Endothelial cell of umbilical vein (primary cell): ENCODE measurements around the gene METAP1. TPM values are rescaled to one million over a fixed set of nuclear protein-coding genes. Genes with fewer than 3 reads are reported as not detected.

Source experiments
- BruUV-seq: library from RNA; stranded (reverse); fragments of 400-500 nt; replicated peaks from 2 replicates; lab custom pipeline; 2021; lab: Mats Ljungman, UMichigan
- CTCF ChIA-PET: fragments of 300-600, 350-600 bp; sonication (Branson Sonifier 250); formaldehyde crosslinking; loops from one replicate; lab custom pipeline; 2021; ENCODE audit warnings: antibody characterized with exemption, inconsistent platforms; lab: Charles Lee
- POLR2A ChIA-PET: fragments of 300-600, 350-600 bp; sonication (Branson Sonifier 250); formaldehyde crosslinking; loops from one replicate; lab custom pipeline; 2021; ENCODE audit warnings: antibody characterized with exemption, inconsistent platforms; lab: Charles Lee
- DNase-seq: peaks from one replicate; pipeline ENCODE4 v3.0.0-alpha.2; 2011; ENCODE audit warnings: low read depth, low spot score
- FAIRE-seq: peaks from 2 replicates; lab custom pipeline; 2011; peaks lifted over from hg19 to GRCh38; lab: Jason Lieb, UNC
- H2AFZ ChIP-seq: 2 replicates; pipeline ENCODE4 v1.6.0; 2012; ENCODE audit warnings: low read depth, low read length, control low read depth, inconsistent platforms
- H3K27ac ChIP-seq: 2 replicates; pipeline ENCODE4 v1.5.1; 2011; ENCODE audit warnings: low read depth, mild to moderate bottlenecking, control low read depth, low read length, moderate library complexity; ENCODE audit not compliant: insufficient read depth
- H3K27me3 ChIP-seq, 2 experiments: 2 replicates each; pipeline versions ENCODE4 v1.6.0 to v1.6.1; 2011; ENCODE audit warnings: low read length in 2 of 2, mixed read lengths in 1 of 2; ENCODE audit not compliant: control insufficient read depth in 2 of 2, insufficient read depth in 2 of 2
- H3K36me3 ChIP-seq, 2 experiments: 2 replicates in 1 of 2; 3 replicates in 1 of 2; pipeline ENCODE4 v1.5.1; 2011; ENCODE audit warnings: low read length in 2 of 2, mild to moderate bottlenecking in 1 of 2, moderate library complexity in 1 of 2; ENCODE audit not compliant: control insufficient read depth in 2 of 2, insufficient read depth in 2 of 2; ENCODE audit errors: extremely low read depth in 1 of 2
- H3K4me1 ChIP-seq: 3 replicates; pipeline ENCODE4 v1.5.1; 2011; ENCODE audit warnings: mild to moderate bottlenecking, low read length; ENCODE audit not compliant: control insufficient read depth, insufficient read depth; ENCODE audit errors: extremely low read depth
- H3K4me2 ChIP-seq: 2 replicates; pipeline ENCODE4 v1.6.1; 2011; ENCODE audit warnings: low read length, control low read depth, mixed read lengths; ENCODE audit not compliant: insufficient read depth
- H3K4me3 ChIP-seq, 3 experiments: fragments of 200-600 bp in 1 of 3; sonication (generic), shearing (Covaris generic) in 1 of 3; replicated peaks in 1 of 3; 2 replicates each; pipeline ENCODE4 v1.5.1; 2011 to 2016; ENCODE audit warnings: control low read depth in 3 of 3, low read length in 3 of 3, mild to moderate bottlenecking in 2 of 3, inconsistent platforms in 1 of 3, low read depth in 1 of 3, moderate library complexity in 1 of 3; ENCODE audit not compliant: insufficient read depth in 1 of 3
- H3K79me2 ChIP-seq: 2 replicates; pipeline ENCODE4 v1.6.0; 2012; ENCODE audit warnings: low read length, inconsistent platforms; ENCODE audit not compliant: control insufficient read depth, insufficient read depth
- H3K9ac ChIP-seq: replicated peaks from 2 replicates; pipeline ENCODE3; 2011; ENCODE audit warnings: low read length, control low read depth; ENCODE audit not compliant: insufficient read depth; ENCODE audit errors: extremely low read depth
- H3K9me1 ChIP-seq: replicated peaks from 3 replicates; pipeline ENCODE4 v1.6.0; 2011; ENCODE audit warnings: mild to moderate bottlenecking, low read length; ENCODE audit not compliant: control insufficient read depth, insufficient read depth; ENCODE audit errors: extremely low read depth
- H3K9me3 ChIP-seq: replicated peaks from 2 replicates; pipeline ENCODE4 v1.5.1; 2012; ENCODE audit warnings: low read length, inconsistent platforms; ENCODE audit not compliant: control insufficient read depth, insufficient read depth
- H4K20me1 ChIP-seq: replicated peaks from 2 replicates; pipeline ENCODE3; 2011; ENCODE audit warnings: mild to moderate bottlenecking, low read length; ENCODE audit not compliant: control insufficient read depth, insufficient read depth; ENCODE audit errors: extremely low read depth
- EZH2 ChIP-seq: IDR thresholded peaks from 2 replicates; pipeline ENCODE4 v1.6.1; 2012; ENCODE audit warnings: borderline replicate concordance, low read depth, mild to moderate bottlenecking, moderate library complexity, low read length, inconsistent platforms; ENCODE audit not compliant: severe bottlenecking
- FOS ChIP-seq: IDR thresholded peaks from 2 replicates; pipeline ENCODE4 v1.6.1; 2011; ENCODE audit warnings: mild to moderate bottlenecking, low read length, moderate library complexity, borderline replicate concordance; ENCODE audit not compliant: insufficient read depth
- GATA2 ChIP-seq: IDR thresholded peaks from 2 replicates; pipeline ENCODE4 v1.7.0; 2011; ENCODE audit warnings: low read depth, mild to moderate bottlenecking, moderate library complexity, mixed read lengths, low read length; ENCODE audit not compliant: insufficient read length, insufficient read depth
- JUN ChIP-seq: IDR thresholded peaks from 2 replicates; pipeline ENCODE4 v1.6.1; 2011; ENCODE audit warnings: borderline replicate concordance, low read depth; ENCODE audit not compliant: insufficient read length, insufficient read depth
- MYC ChIP-seq: IDR thresholded peaks from one replicate; pipeline ENCODE4 v1.6.1; 2011; ENCODE audit warnings: mild to moderate bottlenecking, low read depth, low read length
- POLR2A ChIP-seq: IDR thresholded peaks from 2 replicates; pipeline ENCODE4 v1.6.1; 2012; ENCODE audit warnings: low read depth, mild to moderate bottlenecking, control low read depth, low read length
- POLR2AphosphoS5 ChIP-seq: IDR thresholded peaks from 2 replicates; pipeline ENCODE4 v1.6.1; 2012; ENCODE audit warnings: low read depth, mild to moderate bottlenecking, control low read depth, low read length, moderate library complexity; ENCODE audit not compliant: insufficient read depth
- dilution Hi-C: fragments of 300-500 bp; cut with MboI; formaldehyde crosslinking; loops from one replicate; pipeline ENCODE4 v1.15.0; 2019; ENCODE audit warnings: low sequenced_read_pairs; ENCODE audit not compliant: extremely low pct_ligation_motif_present
- intact Hi-C: fragments of 100-400 bp; cut with micrococcal nuclease; formaldehyde crosslinking; loops from one replicate; pipeline ENCODE4 v1.10.0; 2022
- polyA plus RNA-seq, 4 experiments: library from polyadenylated mRNA; depleted of rRNA in 3 of 4; stranded (reverse) in 3 of 4; unstranded in 1 of 4; fragments of >200 nt; gene quantifications; 2 replicates each; pipeline versions ENCODE4 v1.2.1 to v1.2.3, GENCODE V29; 2011 to 2012; ENCODE audit warnings: missing spikeins in 1 of 4
- total RNA-seq: library from RNA; stranded (reverse); gene quantifications from 2 replicates; pipeline ENCODE4 v1.2.3, GENCODE V29; 2021
- TF ChIP-seq, protein P1 (sequence below): IDR thresholded peaks from 2 replicates; pipeline ENCODE4 v1.6.1; 2011; ENCODE audit not compliant: insufficient read depth, insufficient read length
- TF ChIP-seq, protein P2 (sequence below), 2 donors: IDR thresholded peaks; 1 replicate in 1 of 2; 2 replicates in 1 of 2; pipeline ENCODE4 v1.5.1; 2011; ENCODE audit warnings: low read length in 2 of 2, mild to moderate bottlenecking in 2 of 2, moderate library complexity in 2 of 2, control low read depth in 1 of 2, inconsistent platforms in 1 of 2, low read depth in 1 of 2; ENCODE audit not compliant: insufficient read depth in 1 of 2; ENCODE audit errors: extremely low read depth in 1 of 2

METAP1 gene
- total and polyA plus RNA-seq, 2 donors (not counting 3 experiments of a cell fraction or from before 2014, with no cell fraction given): 26.4 to 39.8 TPM

DNA sequence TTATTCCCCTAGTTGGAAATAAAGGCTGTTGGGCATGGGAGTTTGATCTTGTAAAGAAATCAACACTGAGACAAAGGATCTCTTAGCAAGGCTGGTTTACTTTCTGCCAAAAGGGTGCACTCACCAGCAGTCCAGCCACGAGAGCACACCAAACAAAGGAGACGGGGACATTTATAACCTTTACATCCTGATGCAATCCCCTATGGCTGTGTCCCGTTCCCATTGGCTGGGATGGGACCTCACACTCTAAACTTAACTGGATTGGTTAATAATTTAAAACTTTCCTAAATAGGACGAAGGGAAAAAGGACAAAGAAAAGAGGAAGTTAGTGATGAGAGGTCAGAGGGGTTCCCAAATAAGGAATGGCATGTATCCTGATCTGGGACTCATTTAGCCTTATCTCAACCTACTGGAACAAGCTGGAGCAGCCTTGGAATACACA is 17.9 kb downstream of the METAP1 start:
- peaks cover 91% of the 10 kb centered on the region for H3K79me2 ChIP-seq
- H3K27me3 ChIP-seq: no peaks in the 10 kb centered on the region
- intact Hi-C loops: no loop called here
- no peaks in the 10 kb centered on the region for H3K9me1 ChIP-seq
- no peaks in the 10 kb centered on the region for H3K9me3 ChIP-seq
- CTCF ChIA-PET: no interaction called here
- no peak overlapping the region for H3K9ac ChIP-seq
- BruUV-seq: no TSS peak
- POLR2A ChIA-PET: no interaction called here
- no peak overlapping the region for H3K4me2 ChIP-seq
- H2AFZ ChIP-seq: no peak overlapping the region
- no peaks in the 10 kb centered on the region for H3K36me3 ChIP-seq
- H3K4me1 ChIP-seq: no peaks in the 10 kb centered on the region
- FAIRE-seq (no peak), DNase-seq (no peak)
- H4K20me1 ChIP-seq: peaks cover 6% of the 10 kb centered on the region
- no peak overlapping the region for H3K27ac ChIP-seq
- dilution Hi-C loops: no loop called here
- TF ChIP-seq, protein P1, sequence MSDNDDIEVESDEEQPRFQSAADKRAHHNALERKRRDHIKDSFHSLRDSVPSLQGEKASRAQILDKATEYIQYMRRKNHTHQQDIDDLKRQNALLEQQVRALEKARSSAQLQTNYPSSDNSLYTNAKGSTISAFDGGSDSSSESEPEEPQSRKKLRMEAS: no peak
- TF ChIP-seq GATA2: no peak
- no peak for TF ChIP-seq FOS
- TF ChIP-seq JUN: no peak
- no peak for TF ChIP-seq EZH2
- TF ChIP-seq, protein P2, sequence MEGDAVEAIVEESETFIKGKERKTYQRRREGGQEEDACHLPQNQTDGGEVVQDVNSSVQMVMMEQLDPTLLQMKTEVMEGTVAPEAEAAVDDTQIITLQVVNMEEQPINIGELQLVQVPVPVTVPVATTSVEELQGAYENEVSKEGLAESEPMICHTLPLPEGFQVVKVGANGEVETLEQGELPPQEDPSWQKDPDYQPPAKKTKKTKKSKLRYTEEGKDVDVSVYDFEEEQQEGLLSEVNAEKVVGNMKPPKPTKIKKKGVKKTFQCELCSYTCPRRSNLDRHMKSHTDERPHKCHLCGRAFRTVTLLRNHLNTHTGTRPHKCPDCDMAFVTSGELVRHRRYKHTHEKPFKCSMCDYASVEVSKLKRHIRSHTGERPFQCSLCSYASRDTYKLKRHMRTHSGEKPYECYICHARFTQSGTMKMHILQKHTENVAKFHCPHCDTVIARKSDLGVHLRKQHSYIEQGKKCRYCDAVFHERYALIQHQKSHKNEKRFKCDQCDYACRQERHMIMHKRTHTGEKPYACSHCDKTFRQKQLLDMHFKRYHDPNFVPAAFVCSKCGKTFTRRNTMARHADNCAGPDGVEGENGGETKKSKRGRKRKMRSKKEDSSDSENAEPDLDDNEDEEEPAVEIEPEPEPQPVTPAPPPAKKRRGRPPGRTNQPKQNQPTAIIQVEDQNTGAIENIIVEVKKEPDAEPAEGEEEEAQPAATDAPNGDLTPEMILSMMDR (IDR thresholded peaks at IDR 0.05; ENCODE audit: extremely low read depth in 1 of 2, insufficient read depth in 1 of 2, low read depth in 1 of 2, low read length in 2 of 2): no peak
- TF ChIP-seq POLR2A: no peak
- TF ChIP-seq POLR2AphosphoS5: no peak
- TF ChIP-seq MYC: no peak
- no peak overlapping the region for H3K4me3 ChIP-seq
